Dedifferentiated amniotic fluid mesenchymal stem cell (primary cell): ENCODE results near the gene TERF2IP.
A peak's percentile ranks its signal among the peaks of the same experiment; 100 is the strongest.

ENCODE experiments used
- DNase-seq: peaks from one replicate; pipeline ENCODE4 v3.0.0-alpha.2; 2016; ENCODE audit errors: extremely low spot score

Gene TERF2IP

DNA sequence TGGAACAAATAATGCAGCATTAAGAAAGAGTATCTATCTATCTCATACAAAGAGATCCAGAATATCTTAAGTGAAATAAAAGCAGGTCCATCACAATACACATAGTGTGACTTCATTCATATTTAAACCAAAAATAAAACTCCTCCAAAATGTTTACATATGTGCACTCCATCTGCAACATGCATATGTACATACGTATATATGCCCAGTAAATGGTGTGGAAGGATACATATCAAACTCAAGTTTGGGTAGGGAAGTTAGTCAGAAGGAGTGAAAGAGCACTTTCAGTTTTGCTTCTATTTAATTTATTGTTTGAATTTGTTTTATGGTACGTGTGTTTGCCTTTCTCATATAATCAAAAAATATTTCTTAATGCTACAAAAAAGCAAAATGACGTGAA, 12.5 kb upstream of the TERF2IP start:
- DNase-seq = no peak

DNA sequence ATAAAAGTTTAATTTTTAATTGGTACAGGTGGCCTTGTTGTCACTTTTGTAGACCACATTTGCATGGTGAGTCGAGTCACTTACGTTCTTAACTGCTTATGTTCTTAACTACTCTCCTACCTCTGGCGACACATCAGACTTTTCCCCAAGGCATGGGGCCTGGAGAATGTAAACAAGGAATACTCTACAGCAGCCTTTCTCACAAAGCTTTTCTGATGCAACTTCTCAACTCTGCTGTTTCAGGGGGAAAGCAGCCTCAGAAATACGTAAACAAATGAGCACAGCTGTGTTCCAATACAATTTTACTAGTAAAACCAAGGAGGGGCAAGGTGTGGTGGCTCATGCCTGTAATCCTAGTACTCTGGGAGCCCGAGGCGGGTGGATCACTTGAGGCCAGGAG, 7.0 kb upstream of the TERF2IP start:
- DNase-seq = no peak

- no peak for DNase-seq
Observed at GRCh38 chr16:75644240-75645012, 3.1 kb upstream of the TERF2IP start.

GRCh38 chr16:75647112-75647491, 471 bp upstream of the TERF2IP start:
- DNase-seq = no peak

- peak; percentile 76 for DNase-seq
Observed at GRCh38 chr16:75648265-75649076, 898 bp downstream of the TERF2IP start.

- DNase-seq = peak; percentile 79
Observed at GRCh38 chr16:75653922-75654321, 6.3 kb downstream of the TERF2IP start.

- DNase-seq = no peak
Observed at GRCh38 chr16:75658175-75658574, 10.6 kb downstream of the TERF2IP start.

DNA sequence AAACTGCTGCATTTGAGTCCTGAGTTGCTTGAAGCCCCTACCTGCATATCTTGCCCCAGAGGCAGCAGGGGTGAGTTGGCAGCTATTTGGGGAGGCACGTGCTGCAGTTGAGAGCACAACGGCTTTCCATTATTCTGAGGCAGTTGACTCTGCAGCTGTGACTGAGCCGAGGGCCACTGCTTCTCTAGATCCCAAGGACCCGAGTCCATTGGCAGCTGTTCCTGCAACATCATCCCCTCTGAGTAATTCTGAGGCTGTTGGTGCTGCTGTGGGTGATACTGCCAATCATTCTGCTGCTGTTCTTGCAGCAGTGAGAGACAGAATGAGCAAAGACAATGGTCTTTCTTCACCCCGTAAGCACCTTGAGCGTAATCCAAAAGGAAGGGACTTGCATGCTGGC, 12.7 kb downstream of the TERF2IP start:
- DNase-seq = no peak

DNA sequence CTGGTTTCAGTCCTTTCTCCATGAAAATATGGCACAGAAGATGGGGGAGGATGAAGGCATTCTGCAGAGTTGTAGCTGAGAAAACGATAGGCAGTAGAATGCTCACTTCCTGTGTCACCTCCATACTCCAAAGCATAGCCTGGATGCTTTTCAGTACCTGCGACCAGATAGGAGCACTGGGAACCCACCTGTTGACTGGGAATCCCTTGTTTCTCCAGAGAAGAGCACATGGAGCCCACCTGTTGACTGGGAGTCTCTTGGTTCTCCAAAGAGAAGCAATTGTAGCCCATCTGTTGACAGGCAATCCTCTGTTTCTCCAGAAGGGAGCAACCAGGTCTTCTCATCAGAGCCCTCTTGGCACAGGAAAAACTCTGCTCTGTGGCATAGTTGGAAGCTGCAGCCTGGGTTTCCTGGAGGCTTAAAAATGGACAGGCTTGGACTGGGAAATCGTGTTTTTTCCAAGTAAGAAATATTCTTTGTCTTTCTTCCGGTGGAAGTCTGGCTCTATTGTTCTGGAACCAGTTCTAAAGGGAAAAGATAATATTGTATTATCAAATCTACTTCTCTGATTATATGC, 13.2 kb downstream of the TERF2IP start:
- DNase-seq = no peak

- DNase-seq = no peak
Observed at GRCh38 chr16:75667503-75667902, 19.9 kb downstream of the TERF2IP start.

DNA sequence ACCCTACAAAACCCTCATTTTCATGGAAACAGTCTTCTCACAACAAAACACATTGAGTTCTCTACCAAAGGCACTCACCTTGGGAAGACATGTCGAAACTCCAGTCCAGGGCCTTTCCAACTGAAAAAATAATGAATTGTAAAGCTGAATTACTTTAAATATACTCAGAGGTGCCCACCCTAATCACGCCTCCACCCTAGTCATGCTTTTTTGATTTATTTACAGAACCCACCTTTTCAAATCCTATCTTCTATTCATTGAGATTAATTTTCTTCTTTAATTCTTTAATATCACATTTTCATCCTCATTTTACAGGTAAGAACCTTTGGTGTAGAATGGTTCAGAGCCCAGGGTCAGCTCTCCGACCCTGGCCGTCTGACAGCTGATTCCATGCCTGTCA, 29.3 kb downstream of the TERF2IP start, which contains the start of gene CPHXL2:
TSS of gene CPHXL2 (minus strand) at position 101 of the 400 bp plus-strand sequence. CDS start at position 91, 10 bp downstream.
- no peak for DNase-seq

GRCh38 chr16:75679366-75679765, 31.8 kb downstream of the TERF2IP start:
- DNase-seq = no peak

- DNase-seq = no peak
Observed at GRCh38 chr16:75682308-75682707, 34.7 kb downstream of the TERF2IP start.

- no peak for DNase-seq
Observed at GRCh38 chr16:75687361-75687760, 39.8 kb downstream of the TERF2IP start.

DNA sequence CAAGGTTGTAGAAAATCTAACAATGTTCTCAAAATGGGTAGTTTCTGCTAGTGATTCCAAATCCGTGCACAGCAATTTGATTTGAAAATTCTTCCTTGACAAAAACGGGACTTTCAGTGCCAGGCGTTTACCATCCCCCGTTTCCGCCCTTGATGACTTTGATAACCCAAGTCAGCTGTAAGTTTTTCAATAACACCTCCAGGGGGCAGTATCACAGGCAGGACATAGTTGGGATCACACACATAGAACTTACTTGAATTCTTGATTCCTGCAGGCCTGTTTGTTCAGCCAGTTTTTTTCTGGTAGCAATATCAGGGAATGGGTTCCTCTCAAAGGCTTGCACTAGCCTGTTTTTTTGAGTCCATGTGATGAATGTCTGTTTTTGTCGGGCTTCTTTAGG, 48.1 kb downstream of the TERF2IP start:
- no peak for DNase-seq

GRCh38 chr16:75697571-75697970, 50.0 kb downstream of the TERF2IP start:
- DNase-seq = no peak

DNA sequence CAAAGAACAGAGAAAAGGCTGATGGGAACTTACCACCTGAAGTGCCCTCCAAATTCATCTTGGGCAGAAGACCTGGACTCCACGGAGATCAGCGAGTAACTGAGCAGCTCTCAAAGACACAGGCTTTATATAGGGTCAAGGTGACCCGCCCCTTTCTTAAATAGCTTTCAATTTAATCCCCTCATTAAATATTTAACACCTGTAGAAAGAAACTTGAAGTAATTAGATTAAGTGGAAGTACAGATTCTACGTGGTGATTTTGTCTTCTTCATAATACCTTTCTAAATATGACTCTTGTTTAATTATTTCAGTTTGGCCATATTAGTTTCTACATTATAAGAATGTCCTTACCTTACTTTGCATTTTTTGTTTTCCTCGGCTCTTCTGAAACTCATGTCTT, 53.8 kb downstream of the TERF2IP start, which contains the start of gene DUXB:
TSS of gene DUXB (minus strand) at position 101 of the 400 bp plus-strand sequence. CDS start at position 58, 43 bp downstream.
- no peak for DNase-seq

DNA sequence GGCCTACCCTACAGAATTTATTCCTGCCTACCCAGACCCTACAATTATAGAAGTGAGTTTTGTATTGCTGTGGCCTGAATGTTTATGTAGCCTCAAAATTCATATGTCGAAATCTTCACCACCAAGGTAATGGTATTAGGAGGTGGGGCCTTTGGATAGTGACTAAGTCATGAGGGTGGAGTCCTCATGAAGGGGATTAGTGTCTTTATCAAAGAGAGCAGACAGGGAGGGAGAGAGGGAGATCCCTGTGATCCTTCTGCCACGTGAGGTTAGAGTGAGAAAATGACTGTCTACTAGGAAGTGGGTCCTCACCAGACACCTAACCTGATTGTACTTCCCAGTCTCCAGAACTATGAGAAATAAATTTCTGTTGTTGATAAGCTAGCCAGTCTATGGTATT, 54.7 kb downstream of the TERF2IP start:
- DNase-seq = no peak

DNA sequence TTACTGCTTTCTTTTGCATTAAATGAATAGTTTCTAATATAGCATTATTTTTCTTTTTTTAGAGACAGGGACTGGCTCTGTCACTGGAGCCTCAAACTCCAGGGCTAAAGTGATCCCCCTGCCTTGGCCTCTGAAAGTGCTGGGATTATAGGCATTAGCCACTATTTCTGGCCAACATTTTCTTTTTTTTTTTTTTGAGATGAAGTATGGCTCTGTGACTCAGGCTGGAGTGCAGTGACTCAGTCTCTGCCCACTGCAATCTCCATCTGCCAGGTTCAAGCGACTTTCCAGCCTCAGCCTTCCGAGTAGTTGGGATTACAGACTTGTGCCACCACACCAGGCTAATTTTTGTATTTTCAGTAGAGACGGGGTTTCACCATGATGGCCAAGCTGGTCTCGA, 55.7 kb downstream of the TERF2IP start:
- DNase-seq = no peak
